ENCODE results near the gene RNF125.
"Not testable (repeated sequence)": the region's sequence is repeated elsewhere in the genome, so short reads cannot be mapped to it uniquely, and the experiment has no call there.

The RNF125 gene

DNA sequence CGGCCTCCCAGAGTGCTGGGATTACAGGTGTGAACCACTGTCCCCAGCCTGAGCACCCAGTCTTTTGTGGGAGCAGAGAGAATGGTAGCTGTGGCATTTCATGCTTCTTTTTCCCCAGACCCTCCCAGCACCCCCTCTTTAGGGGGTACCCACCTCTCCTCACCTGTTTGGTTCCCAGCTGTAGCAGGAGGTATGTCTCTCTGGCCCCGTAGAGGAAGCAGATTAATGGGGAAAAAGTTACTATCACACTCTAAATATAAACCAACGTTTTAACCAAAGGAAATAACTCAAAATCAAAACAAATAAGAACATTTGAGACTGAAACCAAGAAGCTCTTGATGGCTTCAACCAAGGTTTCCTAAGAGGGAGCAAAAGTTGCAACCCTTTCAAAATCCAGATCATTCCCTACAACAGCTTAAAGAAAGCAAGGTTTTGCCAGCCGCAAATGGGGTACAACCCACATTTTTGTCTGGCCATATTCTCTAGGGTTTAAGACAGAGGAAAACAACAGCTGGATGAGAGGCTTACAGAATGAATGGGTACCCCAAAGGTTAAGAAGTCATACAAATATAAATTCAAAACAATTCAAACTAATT lies 8.0 kb downstream of the RNF125 start:
- no peak for DNase-seq

GRCh38 chr18:32029558-32029957 lies 10.9 kb downstream of the RNF125 start:
- no peak for DNase-seq

DNA sequence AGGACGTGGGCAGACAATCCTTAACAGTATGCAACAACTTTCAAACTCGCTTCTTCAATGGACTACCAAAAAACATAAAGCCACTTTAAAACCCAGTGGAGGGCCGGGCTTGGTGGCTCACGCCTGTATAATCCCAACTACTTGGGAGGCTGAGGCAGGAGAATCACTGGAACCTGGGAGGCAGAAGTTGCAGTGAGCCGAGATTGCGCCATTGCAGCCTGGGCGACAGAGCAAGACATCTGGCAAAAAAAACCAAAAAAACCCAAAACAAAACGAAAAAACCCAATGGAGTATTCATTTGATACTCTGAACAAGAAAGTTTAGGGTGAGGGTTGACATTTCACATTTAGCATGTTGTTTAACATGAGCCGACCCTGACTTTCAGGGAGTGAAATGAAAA lies 14.0 kb downstream of the RNF125 start:
- DNase-seq: no peak

DNA sequence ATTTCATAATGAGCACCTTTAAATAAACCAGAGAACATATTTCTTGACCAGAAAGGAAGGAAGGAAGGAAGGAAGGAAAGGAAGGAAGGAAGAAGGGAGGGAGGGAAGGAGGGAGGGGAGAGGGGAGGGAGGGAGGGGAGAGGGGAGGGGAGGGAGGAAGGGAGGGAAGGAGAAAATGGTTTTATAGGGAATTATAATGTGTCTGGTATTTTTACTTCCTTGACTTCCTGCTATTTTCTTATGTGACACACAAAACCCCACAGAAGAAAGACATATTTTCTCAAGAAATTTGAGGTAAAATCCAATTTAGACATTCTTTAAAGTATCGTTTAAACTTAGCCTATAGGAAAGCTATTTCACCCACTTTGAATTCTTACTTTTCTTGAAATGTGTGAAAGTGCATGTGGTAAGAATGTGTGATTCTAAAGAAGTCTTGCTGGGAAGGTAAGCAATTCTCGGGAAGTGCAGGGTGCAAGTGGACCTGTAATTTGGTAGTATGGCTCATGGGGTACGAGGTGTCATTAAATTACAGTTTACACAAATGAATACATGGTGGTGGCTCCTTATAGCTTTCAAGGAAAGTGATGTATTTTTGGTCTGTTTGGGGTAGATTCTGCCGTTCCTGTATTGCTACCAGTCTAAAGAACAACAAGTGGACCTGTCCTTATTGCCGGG lies 18.0 kb downstream of the RNF125 start:
- no peak for DNase-seq

- DNase-seq: no peak
Measured at GRCh38 chr18:32037616-32038015, 19.0 kb downstream of the RNF125 start.

- DNase-seq: no peak
Measured at GRCh38 chr18:32040936-32041335, 22.3 kb downstream of the RNF125 start.

DNA sequence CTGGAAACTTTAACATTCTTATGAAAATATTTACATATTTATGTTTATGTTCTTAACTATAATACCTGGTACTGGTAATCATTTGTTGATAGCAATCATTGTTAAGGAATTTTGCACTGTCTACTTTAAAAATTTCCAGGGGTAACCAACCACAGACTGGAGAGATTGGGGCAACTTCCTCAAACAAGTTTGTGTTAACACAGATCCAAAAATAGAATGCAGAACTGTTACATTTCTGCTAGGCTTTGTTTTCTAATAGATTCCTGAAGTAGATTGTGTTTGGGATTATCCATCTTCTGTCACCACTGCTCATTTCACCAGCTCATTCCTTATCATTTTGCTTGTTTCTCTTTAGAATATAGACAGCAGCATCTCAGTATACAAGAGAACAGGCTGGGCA lies 23.7 kb downstream of the RNF125 start:
- no peak for DNase-seq

DNA sequence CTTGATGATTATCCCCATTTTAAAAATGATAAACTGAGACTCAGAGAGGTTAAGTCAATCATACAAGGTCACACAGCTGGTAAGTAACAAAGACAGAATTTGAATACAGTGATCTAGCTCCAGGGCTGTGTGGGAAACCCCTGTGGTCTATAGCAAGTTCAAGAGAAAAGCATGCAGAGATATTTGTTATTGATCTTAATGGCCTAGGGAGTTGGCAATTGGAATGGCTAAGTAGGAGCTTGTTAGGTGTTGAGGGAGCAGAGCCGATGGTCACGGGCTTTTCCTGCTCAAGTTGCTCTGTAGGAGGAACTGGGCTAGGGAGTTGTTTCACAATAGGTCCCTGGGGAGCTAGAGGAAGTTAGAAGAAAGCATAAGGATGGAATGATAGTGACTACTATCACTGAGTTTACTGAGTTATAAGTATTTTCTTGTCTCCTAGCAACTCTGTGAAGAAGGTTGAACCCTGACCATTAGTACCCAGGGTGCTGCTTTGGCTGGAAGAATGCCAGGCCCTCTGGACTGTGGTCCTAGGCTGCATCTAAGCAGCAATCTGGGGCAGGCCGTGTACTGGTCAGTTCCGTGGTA lies 30.0 kb downstream of the RNF125 start:
- DNase-seq: peak; percentile 22

- peak; percentile 24 for DNase-seq
Measured at GRCh38 chr18:32049393-32050171, 31.0 kb downstream of the RNF125 start.

GRCh38 chr18:32056613-32057358 lies 38.2 kb downstream of the RNF125 start:
- no peak for DNase-seq

GRCh38 chr18:32057624-32058165 lies 39.1 kb downstream of the RNF125 start:
- no peak for DNase-seq

DNA sequence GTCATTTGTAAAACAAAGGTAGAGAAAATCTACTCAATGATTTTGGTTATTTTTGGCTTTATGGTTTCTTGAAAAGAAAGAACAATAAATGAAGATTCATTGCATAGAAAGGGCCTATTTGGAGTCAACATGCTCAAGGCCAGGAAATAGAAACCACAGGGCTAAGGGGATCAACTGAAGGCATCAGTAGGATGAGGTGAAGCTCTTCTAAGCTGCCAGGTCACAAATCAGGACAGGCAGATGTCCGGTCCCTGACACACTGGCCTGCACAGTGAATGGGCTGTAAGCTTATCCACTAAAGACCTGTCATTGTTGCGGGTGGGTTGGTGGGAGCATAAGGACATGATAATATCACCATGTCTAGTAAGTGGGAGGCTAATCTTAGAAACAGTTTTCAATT lies 41.4 kb downstream of the RNF125 start:
- no peak for DNase-seq

GRCh38 chr18:32067375-32068167 lies 48.9 kb downstream of the RNF125 start:
- no peak for DNase-seq

DNA sequence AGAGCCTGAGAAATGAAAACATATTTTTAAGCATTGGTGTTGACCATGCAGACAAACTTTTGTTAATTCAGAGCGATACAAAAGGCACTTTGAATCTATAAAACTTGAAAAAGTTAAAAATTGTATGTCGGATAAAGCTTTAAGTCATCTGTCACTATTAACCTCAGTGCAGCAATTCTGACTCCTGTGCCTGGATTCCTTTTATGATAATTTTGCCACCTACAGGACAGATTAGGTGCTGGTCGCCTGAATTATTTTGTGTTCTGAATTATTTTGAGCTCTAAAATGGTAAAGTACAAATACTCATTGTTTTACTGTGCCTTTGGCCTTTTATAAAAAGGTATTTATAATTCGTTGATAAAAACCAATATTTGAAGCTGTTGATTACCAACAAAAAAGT lies 53.7 kb downstream of the RNF125 start:
- DNase-seq: no peak

- DNase-seq: no peak
Measured at GRCh38 chr18:32074206-32074605, 55.6 kb downstream of the RNF125 start.

- DNase-seq: no peak
Measured at GRCh38 chr18:32078845-32079244, 60.2 kb downstream of the RNF125 start.

- no peak for DNase-seq
Measured at GRCh38 chr18:32081881-32082280, 63.3 kb downstream of the RNF125 start.

DNA sequence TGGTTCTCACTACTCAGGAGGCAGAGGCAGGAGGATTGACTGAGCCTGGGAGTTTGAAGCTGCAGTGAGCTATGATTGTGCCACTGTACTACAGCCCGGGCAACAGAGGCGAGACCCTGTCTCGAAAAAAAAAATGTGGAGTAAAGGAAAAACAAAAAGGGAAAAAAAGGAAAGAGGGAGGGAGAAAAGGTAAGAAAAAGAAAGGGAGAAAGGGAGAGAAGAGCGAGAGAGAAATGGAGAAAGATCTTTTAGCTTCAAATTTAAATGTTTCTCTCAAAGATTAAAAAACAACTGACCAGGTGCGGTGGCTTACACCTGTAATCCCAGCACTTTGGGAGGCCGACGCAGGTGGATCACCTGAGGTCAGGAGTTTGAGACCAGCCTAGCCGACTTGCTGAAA lies 65.2 kb downstream of the RNF125 start:
- DNase-seq: no peak

GRCh38 chr18:32086881-32087280 lies 68.3 kb downstream of the RNF125 start:
- DNase-seq: no peak

DNA sequence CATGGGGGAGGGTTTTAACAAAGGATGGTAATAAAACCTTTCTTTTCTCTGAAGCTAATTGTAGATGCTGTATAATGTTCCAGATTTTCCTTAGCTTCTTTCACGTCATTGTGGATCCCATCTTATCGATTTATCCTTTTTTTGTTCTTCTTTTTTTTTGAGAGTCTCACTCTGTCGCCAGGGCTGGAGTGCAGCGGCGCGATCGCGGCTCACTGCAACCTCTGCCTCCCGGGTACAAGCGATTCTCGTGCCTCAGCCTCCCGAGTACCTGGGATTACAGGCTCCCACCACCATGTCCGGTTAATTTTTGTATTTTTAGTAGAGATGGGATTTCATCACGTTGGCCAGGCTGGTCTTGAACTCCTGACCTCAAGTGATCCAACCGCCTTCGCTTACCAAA lies 72.2 kb downstream of the RNF125 start:
- DNase-seq: not testable (repeated sequence)

GRCh38 chr18:32091325-32091723 lies 72.7 kb downstream of the RNF125 start:
- DNase-seq: no peak

Measured in femur (tissue), 1 donor.